VCaP (cell line): ENCODE results near the gene DOCK10.

ENCODE experiments used
- H3K27ac ChIP-seq: fragments of 450-650 bp; 2 replicates; pipeline ENCODE4 v1.5.1; 2017
- TF ChIP-seq, protein P1 (sequence below): fragments of 450-650 bp; conservative IDR thresholded peaks from 2 replicates; pipeline ENCODE4 v1.5.1; 2017; ENCODE audit warnings: mild to moderate bottlenecking, moderate library complexity

The DOCK10 gene

DNA sequence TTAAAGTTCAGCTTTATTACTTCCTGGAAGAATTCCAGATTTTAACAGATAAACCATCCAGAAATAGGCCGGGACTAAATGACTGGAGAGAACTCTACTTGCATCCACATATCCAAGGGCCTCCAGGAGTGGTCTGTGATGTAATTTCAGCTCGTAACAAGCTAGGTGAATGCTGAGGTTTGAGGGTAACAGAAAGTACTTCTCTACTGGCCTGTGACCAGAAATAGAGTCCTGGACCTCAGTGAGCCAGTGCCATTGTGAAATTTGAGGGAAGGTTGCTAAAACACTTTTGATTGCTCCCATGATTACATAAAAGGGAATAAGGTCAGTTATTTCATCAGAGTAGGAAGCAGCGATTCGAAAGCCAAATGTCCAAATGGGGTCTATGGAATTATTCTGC lies 158.1 kb downstream of the DOCK10 start:
- TF ChIP-seq, protein P1, sequence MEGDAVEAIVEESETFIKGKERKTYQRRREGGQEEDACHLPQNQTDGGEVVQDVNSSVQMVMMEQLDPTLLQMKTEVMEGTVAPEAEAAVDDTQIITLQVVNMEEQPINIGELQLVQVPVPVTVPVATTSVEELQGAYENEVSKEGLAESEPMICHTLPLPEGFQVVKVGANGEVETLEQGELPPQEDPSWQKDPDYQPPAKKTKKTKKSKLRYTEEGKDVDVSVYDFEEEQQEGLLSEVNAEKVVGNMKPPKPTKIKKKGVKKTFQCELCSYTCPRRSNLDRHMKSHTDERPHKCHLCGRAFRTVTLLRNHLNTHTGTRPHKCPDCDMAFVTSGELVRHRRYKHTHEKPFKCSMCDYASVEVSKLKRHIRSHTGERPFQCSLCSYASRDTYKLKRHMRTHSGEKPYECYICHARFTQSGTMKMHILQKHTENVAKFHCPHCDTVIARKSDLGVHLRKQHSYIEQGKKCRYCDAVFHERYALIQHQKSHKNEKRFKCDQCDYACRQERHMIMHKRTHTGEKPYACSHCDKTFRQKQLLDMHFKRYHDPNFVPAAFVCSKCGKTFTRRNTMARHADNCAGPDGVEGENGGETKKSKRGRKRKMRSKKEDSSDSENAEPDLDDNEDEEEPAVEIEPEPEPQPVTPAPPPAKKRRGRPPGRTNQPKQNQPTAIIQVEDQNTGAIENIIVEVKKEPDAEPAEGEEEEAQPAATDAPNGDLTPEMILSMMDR, result no peak
- no peak overlapping the region for H3K27ac ChIP-seq

- H3K27ac ChIP-seq, result no peak overlapping the region
- TF ChIP-seq, protein P1, result no peak
These were observed 158.6 kb downstream of the DOCK10 start for GRCh38 chr2:224883700-224884099.

GRCh38 chr2:224883172-224883516 lies 159.1 kb downstream of the DOCK10 start:
- no peak overlapping the region for H3K27ac ChIP-seq
- TF ChIP-seq, protein P1, result no peak

DNA sequence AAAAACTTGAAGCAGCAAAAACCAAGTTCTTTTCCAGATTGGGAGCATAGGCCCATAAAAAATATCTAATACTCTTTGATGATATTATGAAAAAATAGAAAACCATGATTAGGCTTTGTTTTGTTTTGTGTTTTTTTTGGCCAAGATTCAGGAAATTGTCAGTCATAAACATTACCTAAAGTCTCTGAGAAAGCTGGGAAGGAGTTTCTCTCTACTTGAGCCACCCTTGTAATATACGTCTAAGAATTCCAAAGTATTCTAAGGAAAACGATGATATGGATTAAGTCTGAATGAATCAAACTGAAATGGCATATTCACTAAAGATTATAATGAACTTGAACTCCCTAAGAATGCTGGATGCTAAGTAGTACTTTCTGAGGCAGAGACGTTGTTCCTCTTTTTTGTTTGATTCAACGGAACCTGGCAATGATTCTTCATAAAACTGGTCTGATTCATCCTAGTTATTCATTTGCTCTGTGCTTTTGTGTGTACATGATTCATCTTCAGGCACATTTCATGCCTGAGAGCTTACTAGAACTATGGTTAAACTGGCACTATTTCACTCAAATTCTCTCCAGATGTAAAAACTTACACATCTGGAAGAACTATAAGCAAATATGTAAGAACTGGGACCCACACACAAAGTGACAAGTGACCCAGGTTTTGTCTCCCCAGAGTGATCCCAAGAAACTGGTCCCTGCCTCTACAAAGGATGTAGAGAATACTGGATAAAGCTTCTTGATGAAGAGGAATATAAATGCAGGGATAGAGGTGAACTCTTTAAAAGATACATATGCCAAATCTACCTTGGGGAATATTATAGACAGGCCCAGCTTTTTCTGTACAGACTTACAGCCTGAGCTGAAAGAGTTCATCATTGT lies 159.7 kb downstream of the DOCK10 start:
- TF ChIP-seq, protein P1, result no peak

GRCh38 chr2:224881846-224882245 lies 160.4 kb downstream of the DOCK10 start:
- H3K27ac ChIP-seq, result no peak overlapping the region
- TF ChIP-seq, protein P1, result no peak

More for the DNA sequence above, 159.7 kb downstream of the DOCK10 start:
- no peak overlapping the region for H3K27ac ChIP-seq

GRCh38 chr2:224876522-224876921 lies 165.7 kb downstream of the DOCK10 start:
- TF ChIP-seq, protein P1, result no peak
- H3K27ac ChIP-seq, result no peak overlapping the region

GRCh38 chr2:224875841-224876240 lies 166.4 kb downstream of the DOCK10 start:
- TF ChIP-seq, protein P1, result no peak
- H3K27ac ChIP-seq, result no peak overlapping the region
